OCI-LY7 (cell line): Measurements from ENCODE around the gene SLC26A6. TPM values are rescaled to one million over a fixed set of nuclear protein-coding genes. Genes with fewer than 3 reads are reported as not detected.
A peak's percentile ranks its signal among the peaks of the same experiment; 100 is the strongest.

Experiments used
- BruUV-seq: library from RNA; stranded (reverse); fragments of 400-500 nt; replicated peaks from 2 replicates; lab custom pipeline; 2021; lab: Mats Ljungman, UMichigan
- CTCF ChIA-PET: fragments of 300-600 bp; sonication (Branson Sonifier 250); formaldehyde crosslinking; loops from one replicate; lab custom pipeline; 2022; ENCODE audit warnings: antibody characterized with exemption; ENCODE audit not compliant: unreplicated experiment; lab: Charles Lee
- POLR2A ChIA-PET: fragments of 300-600 bp; sonication (Branson Sonifier 250); formaldehyde crosslinking; loops from one replicate; lab custom pipeline; 2022; ENCODE audit warnings: antibody characterized with exemption; lab: Charles Lee
- DNase-seq: peaks from one replicate; pipeline ENCODE4 v3.0.0-alpha.2; 2015; ENCODE audit warnings: low spot score
- H2AFZ ChIP-seq: fragments of 200-600 bp; sonication (generic), shearing (Covaris generic); 2 replicates; pipeline ENCODE4 v1.6.1; 2014; ENCODE audit warnings: mild to moderate bottlenecking, antibody characterized with exemption, low read length, moderate library complexity
- H3K27ac ChIP-seq: fragments of 200-600 bp; sonication (generic); 2 replicates; pipeline ENCODE4 v1.5.1; 2014; ENCODE audit warnings: mixed run types, low read depth, mild to moderate bottlenecking, moderate library complexity, low read length, inconsistent platforms; ENCODE audit not compliant: poor library complexity, severe bottlenecking
- H3K36me3 ChIP-seq: fragments of 200-600 bp; sonication (generic); 2 replicates; pipeline ENCODE4 v1.6.1; 2014; ENCODE audit warnings: mild to moderate bottlenecking, antibody characterized with exemption, low read length, moderate library complexity, mixed read lengths; ENCODE audit not compliant: insufficient read depth
- H3K4me1 ChIP-seq: fragments of 200-600 bp; sonication (generic); 2 replicates; pipeline ENCODE4 v1.5.1; 2014; ENCODE audit warnings: mild to moderate bottlenecking, low read length; ENCODE audit not compliant: insufficient read depth, poor library complexity, severe bottlenecking
- H3K4me2 ChIP-seq: fragments of 200-600 bp; sonication (generic); 2 replicates; pipeline ENCODE4 v1.6.1; 2014; ENCODE audit warnings: mild to moderate bottlenecking, low read length
- H3K4me3 ChIP-seq: fragments of 200-600 bp; sonication (generic); 2 replicates; pipeline ENCODE4 v1.5.1; 2014; ENCODE audit warnings: mild to moderate bottlenecking, low read depth, low read length; ENCODE audit not compliant: poor library complexity, severe bottlenecking
- H3K79me2 ChIP-seq: fragments of 200-600 bp; sonication (generic); 2 replicates; pipeline ENCODE4 v1.6.1; 2016; ENCODE audit warnings: low read depth, mild to moderate bottlenecking, low read length, moderate library complexity, mixed read lengths; ENCODE audit not compliant: insufficient read depth
- H3K9me2 ChIP-seq: fragments of 200-600 bp; sonication (generic); 2 replicates; pipeline ENCODE4 v1.6.1; 2016; ENCODE audit warnings: mild to moderate bottlenecking, low read length, mixed read lengths; ENCODE audit not compliant: insufficient read depth
- H3K9me3 ChIP-seq: fragments of 200-600 bp; sonication (generic); 2 replicates; pipeline ENCODE4 v1.6.1; 2014; ENCODE audit warnings: mild to moderate bottlenecking, mixed run types, low read length, mixed read lengths
- H4K20me1 ChIP-seq: fragments of 200-600 bp; sonication (generic); 2 replicates; pipeline ENCODE4 v1.6.1; 2014; ENCODE audit warnings: mild to moderate bottlenecking, antibody characterized with exemption, low read length, moderate library complexity, mixed read lengths; ENCODE audit not compliant: insufficient read depth
- CTCF ChIP-seq: fragments of 200-600 bp; sonication (generic); conservative IDR thresholded peaks from 2 replicates; pipeline ENCODE4 v1.5.1; 2014; ENCODE audit warnings: mild to moderate bottlenecking, antibody characterized with exemption, low read length, moderate library complexity, mixed read lengths
- EZH2phosphoT487 ChIP-seq: fragments of 200-600 bp; sonication (generic); IDR thresholded peaks from 2 replicates; pipeline ENCODE4 v1.6.1; 2018; ENCODE audit warnings: low read depth, borderline replicate concordance, mild to moderate bottlenecking, mixed run types, antibody characterized with exemption, low read length, moderate library complexity, mixed read lengths
- intact Hi-C: fragments of 100-400 bp; cut with micrococcal nuclease; formaldehyde crosslinking; loops from one replicate; pipeline ENCODE4 v1.10.0; 2022; ENCODE audit not compliant: unreplicated experiment
- total RNA-seq, 2 experiments: library from RNA; depleted of rRNA in 1 of 2; stranded (reverse); fragments of >200 nt in 1 of 2; shearing (Covaris generic) in 1 of 2; gene quantifications; 2 replicates each; pipeline ENCODE4 v1.2.3, GENCODE V29; 2014 to 2022

Gene SLC26A6
- total RNA-seq, 2 experiments from 2014 or later, result 42.1 to 47.3 TPM

- no peak for DNase-seq
- BruUV-seq, result no TSS peak
Observed at GRCh38 chr3:48672522-48672921, 37.3 kb upstream of the SLC26A6 start.

GRCh38 chr3:48664929-48665328, 29.7 kb upstream of the SLC26A6 start:
- H2AFZ ChIP-seq, result no peak overlapping the region
- ChIA-PET CTCF (no interaction called here), POLR2A (interaction anchor here (0.5 to 0.7 kb wide), 2 partner anchors 53 to 54 kb away, joined by 4 to 5 read pairs; no protein-coding TSS in a partner anchor)
- no peak overlapping the region for H3K4me2 ChIP-seq
- H3K4me1 ChIP-seq, result no peaks in the 10 kb centered on the region
- intact Hi-C loops, result loop anchor here (5.0 kb wide), 1 partner anchor 103 kb away; the partner anchor contains the start of gene UCN2
- H3K4me3 ChIP-seq, result no peak overlapping the region
- DNase-seq, result no peak
- no peak for TF ChIP-seq CTCF
- TF ChIP-seq EZH2phosphoT487, result no peak
- no peak overlapping the region for H3K27ac ChIP-seq
- no peaks in the 10 kb centered on the region for H4K20me1 ChIP-seq
- H3K79me2 ChIP-seq, result no peaks in the 10 kb centered on the region
- BruUV-seq, result no TSS peak
- H3K36me3 ChIP-seq, result peaks cover 2% of the 10 kb centered on the region
- no peaks in the 10 kb centered on the region for H3K9me2 ChIP-seq
- no peaks in the 10 kb centered on the region for H3K9me3 ChIP-seq

More at GRCh38 chr3:48672522-48672921, 37.3 kb upstream of the SLC26A6 start:
- Histone ChIP-seq H4K20me1 (no peaks in the 10 kb centered on the region), H3K4me1 (no peaks in the 10 kb centered on the region), H3K9me2 (no peaks in the 10 kb centered on the region), H3K27ac (no peak overlapping the region), H3K79me2 (no peaks in the 10 kb centered on the region), H3K4me2 (no peak overlapping the region), H2AFZ (no peak overlapping the region), H3K4me3 (no peak overlapping the region), H3K36me3 (peaks cover 39% of the 10 kb centered on the region), H3K9me3 (no peaks in the 10 kb centered on the region)
- ChIA-PET POLR2A (no interaction called here), CTCF (no interaction called here)
- intact Hi-C loops, result no loop called here
- TF ChIP-seq EZH2phosphoT487 (no peak), CTCF (no peak)

- Histone ChIP-seq H3K4me2 (peak overlapping the region; percentile 93), H3K27ac (no peak overlapping the region), H3K9me2 (no peaks in the 10 kb centered on the region), H3K79me2 (no peaks in the 10 kb centered on the region), H4K20me1 (no peaks in the 10 kb centered on the region), H3K36me3 (no peaks in the 10 kb centered on the region; the same call in none of the 2 replicates), H3K4me3 (peak overlapping the region; percentile 80), H3K9me3 (no peaks in the 10 kb centered on the region), H2AFZ (no peak overlapping the region; the same call in 1 of the 2 replicates), H3K4me1 (no peaks in the 10 kb centered on the region)
- intact Hi-C loops, result loop anchor here (5.0 kb wide), 1 partner anchor 102 kb away; the partner anchor contains the start of gene UCN2
- no peak for DNase-seq
- BruUV-seq, result no TSS peak
- CTCF ChIA-PET, result interaction anchor here (1.8 kb wide), 1 partner anchor 29 kb away, joined by 10 read pairs; the partner anchor contains the start of gene SLC26A6
- TF ChIP-seq CTCF (peak; percentile 37; the same call in 1 of the 2 replicates), EZH2phosphoT487 (no peak)
- POLR2A ChIA-PET, result interaction anchor here (0.5 kb wide), 1 partner anchor 54 kb away, joined by 4 read pairs; no protein-coding TSS in a partner anchor
Observed at GRCh38 chr3:48664313-48664644, 29.0 kb upstream of the SLC26A6 start.
